Bone marrow (tissue), 2 donors: ENCODE measurements around the gene LOXL4.

Experiments
- DNase-seq, 2 donors: peaks; one replicate each; lab custom pipeline; 2025; lab: John Stamatoyannopoulos, UW

Gene LOXL4

GRCh38 chr10:98295401-98295811 is 27.4 kb upstream of the LOXL4 start:
- no peak for DNase-seq

GRCh38 chr10:98294270-98294627 is 26.3 kb upstream of the LOXL4 start:
- DNase-seq, result no peak

GRCh38 chr10:98293550-98294269 is 25.7 kb upstream of the LOXL4 start:
- no peak for DNase-seq

- DNase-seq, result no peak
Observed at GRCh38 chr10:98292971-98293370, 25.0 kb upstream of the LOXL4 start.

- DNase-seq, result no peak
Observed at GRCh38 chr10:98289802-98290209, 21.8 kb upstream of the LOXL4 start.

GRCh38 chr10:98287321-98287720 is 19.3 kb upstream of the LOXL4 start:
- DNase-seq, result no peak

- no peak for DNase-seq
Observed at GRCh38 chr10:98286419-98286818, 18.4 kb upstream of the LOXL4 start.

- DNase-seq, result no peak
Observed at GRCh38 chr10:98285416-98285815, 17.4 kb upstream of the LOXL4 start.

- no peak for DNase-seq
Observed at GRCh38 chr10:98276311-98276710, 8.3 kb upstream of the LOXL4 start.

- DNase-seq, result no peak
Observed at GRCh38 chr10:98274562-98274961, 6.6 kb upstream of the LOXL4 start.

GRCh38 chr10:98273057-98273850 is 5.3 kb upstream of the LOXL4 start:
- no peak for DNase-seq

GRCh38 chr10:98272656-98273055 is 4.7 kb upstream of the LOXL4 start:
- no peak for DNase-seq

GRCh38 chr10:98272245-98272644 is 4.3 kb upstream of the LOXL4 start:
- DNase-seq, result no peak

GRCh38 chr10:98270786-98271185 is 2.8 kb upstream of the LOXL4 start:
- DNase-seq, result no peak

GRCh38 chr10:98270073-98270740 is 2.2 kb upstream of the LOXL4 start:
- no peak for DNase-seq

- DNase-seq, result no peak
Observed at GRCh38 chr10:98269435-98269912, 1.5 kb upstream of the LOXL4 start.

GRCh38 chr10:98268694-98269431 is 869 bp upstream of the LOXL4 start:
- no peak for DNase-seq

- no peak for DNase-seq
Observed at GRCh38 chr10:98267069-98267893, 713 bp downstream of the LOXL4 start.

- DNase-seq, result no peak
Observed at GRCh38 chr10:98266647-98267046, 1.3 kb downstream of the LOXL4 start.

- no peak for DNase-seq
Observed at GRCh38 chr10:98265403-98266378, 2.3 kb downstream of the LOXL4 start.
